OCI-LY3 (cell line): ENCODE measurements around the gene AAMP.

Source experiments
- H2AFZ ChIP-seq: fragments of 200-600, 300-600 bp; shearing (Covaris generic); 2 replicates; pipeline ENCODE4 v1.6.0; 2014; ENCODE audit warnings: antibody characterized with exemption, low read depth, low read length
- H3K27ac ChIP-seq: fragments of 200-600, 300-600 bp; sonication (generic); 2 replicates; pipeline ENCODE4 v1.5.1; 2014; ENCODE audit warnings: mild to moderate bottlenecking, low read length, moderate library complexity, mixed read lengths
- H3K27me3 ChIP-seq: fragments of 200-600, 300-600 bp; sonication (generic); 2 replicates; pipeline ENCODE4 v1.6.1; 2014; ENCODE audit warnings: low read depth, low read length, mixed read lengths
- H3K36me3 ChIP-seq: fragments of 200-600, 300-600 bp; sonication (generic); replicated peaks from 2 replicates; pipeline ENCODE3; 2014; ENCODE audit warnings: low read depth, low read length, mixed read lengths
- H3K4me1 ChIP-seq: fragments of 300-600, 200-600 bp; sonication (generic); 2 replicates; pipeline ENCODE4 v1.6.1; 2014; ENCODE audit warnings: low read length, mixed read lengths
- H3K4me2 ChIP-seq: fragments of 200-600, 300-600 bp; sonication (generic); 2 replicates; pipeline ENCODE4 v1.6.1; 2014; ENCODE audit warnings: low read length, mixed read lengths
- H3K4me3 ChIP-seq: fragments of 300-600, 200-600 bp; sonication (generic); 2 replicates; pipeline ENCODE4 v1.5.1; 2014; ENCODE audit warnings: antibody characterized with exemption, mild to moderate bottlenecking, low read length, moderate library complexity
- H3K79me2 ChIP-seq: fragments of 300-600, 200-600 bp; shearing (Covaris generic); 2 replicates; pipeline ENCODE4 v1.6.1; 2014; ENCODE audit warnings: mild to moderate bottlenecking, low read length, mixed read lengths
- H3K9ac ChIP-seq: fragments of 300-600, 200-600 bp; shearing (Covaris generic); 2 replicates; pipeline ENCODE4 v1.6.0; 2014; ENCODE audit warnings: mild to moderate bottlenecking, low read length, moderate library complexity
- H3K9me3 ChIP-seq: fragments of 200-600, 300-600 bp; shearing (Covaris generic); 2 replicates; pipeline ENCODE4 v1.6.1; 2014; ENCODE audit warnings: low read length, mixed read lengths; ENCODE audit not compliant: insufficient read depth
- H4K20me1 ChIP-seq: fragments of 200-600, 300-600 bp; sonication (generic); 2 replicates; pipeline ENCODE4 v1.6.1; 2016; ENCODE audit warnings: low read length, mixed read lengths; ENCODE audit not compliant: insufficient read depth
- EZH2phosphoT487 ChIP-seq: fragments of 200-600 bp; shearing (Covaris generic); IDR thresholded peaks from 2 replicates; pipeline ENCODE4 v1.6.1; 2018; ENCODE audit warnings: antibody characterized with exemption, mixed run types, low read depth
- TF ChIP-seq, protein P1 (sequence below): fragments of 200-600, 300-600 bp; sonication (generic); IDR thresholded peaks from 2 replicates; pipeline ENCODE4 v1.5.1; 2014; ENCODE audit warnings: antibody characterized with exemption, low read length, low read depth

Gene AAMP

DNA sequence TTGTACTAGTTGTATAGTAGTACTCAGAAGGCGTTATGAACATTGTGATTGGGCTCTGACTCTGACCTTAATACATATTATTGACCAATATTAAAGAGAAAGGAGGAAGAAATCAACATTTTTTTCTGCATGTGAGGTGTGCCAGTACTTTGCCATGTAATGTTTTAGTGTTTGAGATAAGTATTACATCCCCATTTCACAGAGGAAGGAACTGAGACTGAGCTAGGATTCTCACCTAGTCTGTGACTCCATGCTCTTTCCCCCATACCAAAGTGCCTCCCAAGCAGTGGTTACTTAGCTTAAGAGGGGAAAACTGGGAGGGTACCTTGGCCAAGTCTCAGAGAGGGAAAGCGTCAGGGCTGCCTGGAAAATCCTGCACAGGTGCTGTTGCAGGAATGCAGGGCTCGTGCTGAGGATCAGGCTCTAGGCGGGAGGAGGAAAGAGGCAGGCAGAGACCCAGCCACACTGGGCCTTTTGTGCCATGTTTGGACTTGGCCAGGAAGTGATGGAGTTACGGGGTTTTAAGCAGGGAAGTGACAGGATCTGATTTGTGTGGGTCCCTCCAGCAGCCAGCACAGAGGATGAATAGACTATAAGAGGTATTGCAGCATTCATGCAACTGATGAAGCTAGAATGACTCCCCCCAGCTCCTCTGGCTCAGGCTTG is 2.1 kb upstream of the AAMP start:
- no peak overlapping the region for H3K9ac ChIP-seq

DNA sequence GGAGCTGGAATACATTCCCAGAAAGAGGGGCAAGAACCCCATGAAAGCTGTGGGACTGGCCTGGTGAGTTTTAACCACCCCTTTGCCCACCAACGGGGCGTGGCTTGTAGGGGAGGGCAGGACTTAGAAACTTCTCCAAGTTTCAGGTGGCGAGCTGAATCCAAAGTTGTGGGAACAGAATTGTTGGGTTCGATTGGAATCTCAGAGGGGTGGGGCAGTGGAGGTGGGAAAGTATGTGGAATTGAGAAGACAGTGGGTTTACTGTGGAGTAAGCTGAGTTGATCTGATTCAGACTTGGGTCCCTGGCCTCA is 1.5 kb upstream of the AAMP start:
- no peak overlapping the region for H2AFZ ChIP-seq
- peak overlapping the region; percentile 89; the same call in 1 of the 2 replicates for H3K9ac ChIP-seq
- H3K27me3 ChIP-seq: no peaks in the 10 kb centered on the region
- H3K4me2 ChIP-seq: peak overlapping the region; percentile 98
- TF ChIP-seq, protein P1, sequence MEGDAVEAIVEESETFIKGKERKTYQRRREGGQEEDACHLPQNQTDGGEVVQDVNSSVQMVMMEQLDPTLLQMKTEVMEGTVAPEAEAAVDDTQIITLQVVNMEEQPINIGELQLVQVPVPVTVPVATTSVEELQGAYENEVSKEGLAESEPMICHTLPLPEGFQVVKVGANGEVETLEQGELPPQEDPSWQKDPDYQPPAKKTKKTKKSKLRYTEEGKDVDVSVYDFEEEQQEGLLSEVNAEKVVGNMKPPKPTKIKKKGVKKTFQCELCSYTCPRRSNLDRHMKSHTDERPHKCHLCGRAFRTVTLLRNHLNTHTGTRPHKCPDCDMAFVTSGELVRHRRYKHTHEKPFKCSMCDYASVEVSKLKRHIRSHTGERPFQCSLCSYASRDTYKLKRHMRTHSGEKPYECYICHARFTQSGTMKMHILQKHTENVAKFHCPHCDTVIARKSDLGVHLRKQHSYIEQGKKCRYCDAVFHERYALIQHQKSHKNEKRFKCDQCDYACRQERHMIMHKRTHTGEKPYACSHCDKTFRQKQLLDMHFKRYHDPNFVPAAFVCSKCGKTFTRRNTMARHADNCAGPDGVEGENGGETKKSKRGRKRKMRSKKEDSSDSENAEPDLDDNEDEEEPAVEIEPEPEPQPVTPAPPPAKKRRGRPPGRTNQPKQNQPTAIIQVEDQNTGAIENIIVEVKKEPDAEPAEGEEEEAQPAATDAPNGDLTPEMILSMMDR: no peak
- no peak for TF ChIP-seq EZH2phosphoT487
- peak overlapping the region; percentile 98 for H3K4me3 ChIP-seq
- H3K27ac ChIP-seq: no peak overlapping the region
- H3K4me1 ChIP-seq: peaks cover 16% of the 10 kb centered on the region
- no peaks in the 10 kb centered on the region for H4K20me1 ChIP-seq
- peaks cover 6% of the 10 kb centered on the region for H3K79me2 ChIP-seq
- H3K9me3 ChIP-seq: no peaks in the 10 kb centered on the region
- H3K36me3 ChIP-seq: no peaks in the 10 kb centered on the region

More for the DNA sequence above, 2.1 kb upstream of the AAMP start:
- Histone ChIP-seq H2AFZ (no peak overlapping the region), H3K4me2 (peak overlapping the region; percentile 98), H4K20me1 (no peaks in the 10 kb centered on the region), H3K9me3 (no peaks in the 10 kb centered on the region), H3K4me1 (peaks cover 16% of the 10 kb centered on the region), H3K36me3 (no peaks in the 10 kb centered on the region), H3K27me3 (no peaks in the 10 kb centered on the region), H3K79me2 (peaks cover 6% of the 10 kb centered on the region), H3K4me3 (no peak overlapping the region), H3K27ac (no peak overlapping the region)
- no peak for TF ChIP-seq EZH2phosphoT487
- TF ChIP-seq, protein P1: no peak

DNA sequence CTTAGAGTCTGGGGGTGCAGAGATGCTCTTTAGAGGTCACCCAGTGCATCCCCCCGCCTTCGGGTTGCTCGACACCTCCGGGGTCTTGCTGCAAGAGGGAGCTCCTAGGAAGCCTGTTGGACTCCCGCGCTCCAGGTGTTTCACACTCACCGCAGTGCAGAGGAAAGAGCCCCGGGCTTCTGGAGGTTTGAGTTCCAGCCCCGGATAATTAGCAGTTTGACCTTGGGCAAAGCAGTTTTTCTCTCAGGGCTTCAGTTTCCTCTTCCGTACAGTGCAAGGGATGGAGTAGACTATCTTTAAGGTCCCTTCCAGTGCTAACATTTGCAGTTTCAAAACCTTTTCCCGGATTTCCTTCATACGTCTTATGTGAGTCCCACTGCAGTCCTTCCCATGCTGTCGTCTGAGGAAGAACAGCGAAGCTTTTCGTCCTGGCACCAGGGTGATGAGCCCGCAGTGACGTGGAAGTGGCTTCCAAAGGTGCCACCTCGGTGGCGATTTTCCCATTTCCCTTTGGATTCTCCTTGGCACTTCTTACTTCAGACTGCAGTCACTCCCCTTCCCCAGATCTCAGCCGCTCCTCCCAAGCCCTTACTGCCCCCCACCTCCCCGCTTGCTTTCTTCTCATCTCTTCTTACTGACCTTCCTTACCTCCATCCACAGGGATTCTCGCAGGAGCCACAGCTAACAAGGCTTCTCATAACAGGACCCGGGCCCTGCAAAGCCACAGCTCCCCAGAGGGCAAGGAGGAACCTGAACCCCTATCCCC is 967 bp upstream of the AAMP start:
- H3K27me3 ChIP-seq: no peaks in the 10 kb centered on the region
- H4K20me1 ChIP-seq: no peaks in the 10 kb centered on the region
- peak overlapping the region; percentile 89 for H3K9ac ChIP-seq
- no peak overlapping the region for H3K27ac ChIP-seq
- no peaks in the 10 kb centered on the region for H3K9me3 ChIP-seq
- no peaks in the 10 kb centered on the region for H3K36me3 ChIP-seq
- H2AFZ ChIP-seq: 0 out of 2 replicates have a peak overlapping the region, but pooled peaks have one; percentile 23
- H3K4me2 ChIP-seq: peak overlapping the region; percentile 98
- TF ChIP-seq EZH2phosphoT487: no peak
- TF ChIP-seq, protein P1: no peak
- H3K4me3 ChIP-seq: peak overlapping the region; percentile 98
- peaks cover 6% of the 10 kb centered on the region for H3K79me2 ChIP-seq
- peaks cover 16% of the 10 kb centered on the region for H3K4me1 ChIP-seq

DNA sequence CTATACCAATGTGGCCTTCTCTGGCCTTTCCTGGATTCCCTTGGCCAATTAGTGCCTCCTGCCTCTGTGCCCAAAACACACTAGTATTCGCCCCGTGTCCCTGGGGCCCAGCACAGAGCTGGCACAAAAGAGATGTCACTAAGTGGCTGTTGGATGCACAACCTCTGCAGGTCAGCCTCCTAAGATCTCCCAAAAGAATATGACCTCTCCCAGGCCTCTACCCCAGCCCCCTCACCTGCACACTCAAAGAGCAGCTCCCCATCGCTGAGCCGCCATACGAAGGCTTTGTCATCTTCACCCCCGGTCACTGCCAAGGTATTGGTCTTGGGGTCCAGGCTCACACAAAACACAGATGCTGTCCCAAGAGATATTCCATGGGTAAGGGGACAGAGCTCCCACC is 2.7 kb downstream of the AAMP start:
- no peaks in the 10 kb centered on the region for H3K9me3 ChIP-seq
- no peak overlapping the region for H2AFZ ChIP-seq
- H3K27me3 ChIP-seq: no peaks in the 10 kb centered on the region
- H3K79me2 ChIP-seq: peaks cover 6% of the 10 kb centered on the region
- TF ChIP-seq, protein P1: no peak
- no peak for TF ChIP-seq EZH2phosphoT487
- H3K4me3 ChIP-seq: no peak overlapping the region
- no peaks in the 10 kb centered on the region for H3K36me3 ChIP-seq
- no peak overlapping the region for H3K4me2 ChIP-seq
- H3K27ac ChIP-seq: no peak overlapping the region
- H3K4me1 ChIP-seq: peaks cover 12% of the 10 kb centered on the region
- no peak overlapping the region for H3K9ac ChIP-seq
- no peaks in the 10 kb centered on the region for H4K20me1 ChIP-seq
